Measurements from ENCODE around the gene SPOCD1. TPM values are rescaled to one million over a fixed set of nuclear protein-coding genes. Genes with fewer than 3 reads are reported as not detected.

The SPOCD1 gene
- polyA plus RNA-seq, 1 experiment = 78.8 TPM

DNA sequence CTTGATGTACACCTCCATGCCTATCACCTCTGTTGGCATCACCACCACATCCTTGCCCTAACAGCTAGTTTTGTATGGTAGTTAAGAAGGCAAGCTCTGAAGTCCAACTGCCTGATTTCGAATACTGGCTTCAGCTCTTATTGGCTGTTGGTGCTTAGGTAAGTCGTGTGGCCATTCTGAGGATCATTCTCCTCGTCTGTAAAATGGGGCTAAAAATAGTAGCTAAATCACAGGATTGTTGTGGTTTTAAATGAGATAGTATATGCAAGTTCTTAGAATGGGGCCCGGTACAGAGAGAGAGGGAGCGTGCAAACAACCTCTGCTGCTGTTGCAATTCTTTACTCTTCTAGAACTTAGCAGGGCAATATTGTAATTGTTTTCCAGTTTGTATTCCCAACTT is 20.8 kb upstream of the SPOCD1 start:
- ChIA-PET POLR2A (interaction anchor here (0.5 kb wide), 1 partner anchor 67 kb away, joined by 7 read pairs; no protein-coding TSS in a partner anchor), CTCF (interaction anchor here (2.2 kb wide), 1 partner anchor 21 kb away, joined by 6 read pairs; the partner anchor contains the start of gene SPOCD1)
- H3K9me3 ChIP-seq (ENCODE audit: control insufficient read depth, insufficient read depth, low read length) = no peaks in the 10 kb centered on the region
- TF ChIP-seq, protein P1, sequence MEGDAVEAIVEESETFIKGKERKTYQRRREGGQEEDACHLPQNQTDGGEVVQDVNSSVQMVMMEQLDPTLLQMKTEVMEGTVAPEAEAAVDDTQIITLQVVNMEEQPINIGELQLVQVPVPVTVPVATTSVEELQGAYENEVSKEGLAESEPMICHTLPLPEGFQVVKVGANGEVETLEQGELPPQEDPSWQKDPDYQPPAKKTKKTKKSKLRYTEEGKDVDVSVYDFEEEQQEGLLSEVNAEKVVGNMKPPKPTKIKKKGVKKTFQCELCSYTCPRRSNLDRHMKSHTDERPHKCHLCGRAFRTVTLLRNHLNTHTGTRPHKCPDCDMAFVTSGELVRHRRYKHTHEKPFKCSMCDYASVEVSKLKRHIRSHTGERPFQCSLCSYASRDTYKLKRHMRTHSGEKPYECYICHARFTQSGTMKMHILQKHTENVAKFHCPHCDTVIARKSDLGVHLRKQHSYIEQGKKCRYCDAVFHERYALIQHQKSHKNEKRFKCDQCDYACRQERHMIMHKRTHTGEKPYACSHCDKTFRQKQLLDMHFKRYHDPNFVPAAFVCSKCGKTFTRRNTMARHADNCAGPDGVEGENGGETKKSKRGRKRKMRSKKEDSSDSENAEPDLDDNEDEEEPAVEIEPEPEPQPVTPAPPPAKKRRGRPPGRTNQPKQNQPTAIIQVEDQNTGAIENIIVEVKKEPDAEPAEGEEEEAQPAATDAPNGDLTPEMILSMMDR (IDR thresholded peaks at IDR 0.05; ENCODE audit: low read depth, low read length) = no peak
- DNase-seq (ENCODE audit: low read depth, low spot score) = no peak
- H3K27me3 ChIP-seq (ENCODE audit: control insufficient read depth, insufficient read depth, low read length) = no peaks in the 10 kb centered on the region
- H3K4me3 ChIP-seq (ENCODE audit: low read depth, low read length) = no peak overlapping the region
- H3K27ac ChIP-seq (ENCODE audit: low read depth, low read length) = no peak overlapping the region

- H3K9me3 ChIP-seq (ENCODE audit: control insufficient read depth, insufficient read depth, low read length) = no peaks in the 10 kb centered on the region
- CTCF ChIA-PET = interaction anchor here (1.0 to 1.4 kb wide), 2 partner anchors 19 to 46 kb away, joined by 3 read pairs; no protein-coding TSS in a partner anchor
- DNase-seq (ENCODE audit: low read depth, low spot score) = no peak
- POLR2A ChIA-PET = no interaction called here
- TF ChIP-seq, protein P1 (IDR thresholded peaks at IDR 0.05; ENCODE audit: low read depth, low read length) = no peak
- H3K27ac ChIP-seq (ENCODE audit: low read depth, low read length) = no peak overlapping the region
- no peak overlapping the region for H3K4me3 ChIP-seq (ENCODE audit: low read depth, low read length)
- H3K27me3 ChIP-seq (ENCODE audit: control insufficient read depth, insufficient read depth, low read length) = no peaks in the 10 kb centered on the region
Observed at GRCh38 chr1:31835415-31835814, 19.6 kb upstream of the SPOCD1 start.

- CTCF ChIA-PET = interaction anchor here (1.0 to 1.4 kb wide), 2 partner anchors 18 to 45 kb away, joined by 3 read pairs; no protein-coding TSS in a partner anchor
- TF ChIP-seq, protein P1 (IDR thresholded peaks at IDR 0.05; ENCODE audit: low read depth, low read length) = no peak
- Histone ChIP-seq H3K27ac (ENCODE audit: low read depth, low read length) (no peak overlapping the region), H3K27me3 (ENCODE audit: control insufficient read depth, insufficient read depth, low read length) (no peaks in the 10 kb centered on the region), H3K9me3 (ENCODE audit: control insufficient read depth, insufficient read depth, low read length) (no peaks in the 10 kb centered on the region; the same call in 1 of the 2 replicates), H3K4me3 (ENCODE audit: low read depth, low read length) (no peak overlapping the region)
- POLR2A ChIA-PET = no interaction called here
- no peak for DNase-seq (ENCODE audit: low read depth, low spot score)
Observed at GRCh38 chr1:31834501-31834900, 18.7 kb upstream of the SPOCD1 start.

- CTCF ChIA-PET = interaction anchor here (1.6 kb wide), 1 partner anchor 15 kb away, joined by 5 read pairs; no protein-coding TSS in a partner anchor
- Histone ChIP-seq H3K9me3 (ENCODE audit: control insufficient read depth, insufficient read depth, low read length) (no peaks in the 10 kb centered on the region; the same call in 1 of the 2 replicates), H3K4me3 (ENCODE audit: low read depth, low read length) (no peak overlapping the region), H3K27me3 (ENCODE audit: control insufficient read depth, insufficient read depth, low read length) (no peaks in the 10 kb centered on the region), H3K27ac (ENCODE audit: low read depth, low read length) (peak overlapping the region; percentile 31)
- TF ChIP-seq, protein P1 (IDR thresholded peaks at IDR 0.05; ENCODE audit: low read depth, low read length) = no peak
- DNase-seq (ENCODE audit: low read depth, low spot score) = peak; percentile 13
- POLR2A ChIA-PET = no interaction called here
Observed at GRCh38 chr1:31831397-31832378, 15.9 kb upstream of the SPOCD1 start.

- POLR2A ChIA-PET = no interaction called here
- Histone ChIP-seq H3K9me3 (ENCODE audit: control insufficient read depth, insufficient read depth, low read length) (no peaks in the 10 kb centered on the region; the same call in 1 of the 2 replicates), H3K27ac (ENCODE audit: low read depth, low read length) (no peak overlapping the region), H3K27me3 (ENCODE audit: control insufficient read depth, insufficient read depth, low read length) (no peaks in the 10 kb centered on the region), H3K4me3 (ENCODE audit: low read depth, low read length) (no peak overlapping the region)
- CTCF ChIA-PET = no interaction called here
- no peak for DNase-seq (ENCODE audit: low read depth, low spot score)
- TF ChIP-seq, protein P1 (IDR thresholded peaks at IDR 0.05; ENCODE audit: low read depth, low read length) = no peak
Observed at GRCh38 chr1:31830511-31830910, 14.7 kb upstream of the SPOCD1 start.

Data from AG04450 (cell line).